ENCODE data around the gene EEFSEC. TPM values are rescaled to one million over a fixed set of nuclear protein-coding genes. Genes with fewer than 3 reads are reported as not detected.

Gene EEFSEC
- polyA plus RNA-seq, 1 experiment = 6.8 TPM

DNA sequence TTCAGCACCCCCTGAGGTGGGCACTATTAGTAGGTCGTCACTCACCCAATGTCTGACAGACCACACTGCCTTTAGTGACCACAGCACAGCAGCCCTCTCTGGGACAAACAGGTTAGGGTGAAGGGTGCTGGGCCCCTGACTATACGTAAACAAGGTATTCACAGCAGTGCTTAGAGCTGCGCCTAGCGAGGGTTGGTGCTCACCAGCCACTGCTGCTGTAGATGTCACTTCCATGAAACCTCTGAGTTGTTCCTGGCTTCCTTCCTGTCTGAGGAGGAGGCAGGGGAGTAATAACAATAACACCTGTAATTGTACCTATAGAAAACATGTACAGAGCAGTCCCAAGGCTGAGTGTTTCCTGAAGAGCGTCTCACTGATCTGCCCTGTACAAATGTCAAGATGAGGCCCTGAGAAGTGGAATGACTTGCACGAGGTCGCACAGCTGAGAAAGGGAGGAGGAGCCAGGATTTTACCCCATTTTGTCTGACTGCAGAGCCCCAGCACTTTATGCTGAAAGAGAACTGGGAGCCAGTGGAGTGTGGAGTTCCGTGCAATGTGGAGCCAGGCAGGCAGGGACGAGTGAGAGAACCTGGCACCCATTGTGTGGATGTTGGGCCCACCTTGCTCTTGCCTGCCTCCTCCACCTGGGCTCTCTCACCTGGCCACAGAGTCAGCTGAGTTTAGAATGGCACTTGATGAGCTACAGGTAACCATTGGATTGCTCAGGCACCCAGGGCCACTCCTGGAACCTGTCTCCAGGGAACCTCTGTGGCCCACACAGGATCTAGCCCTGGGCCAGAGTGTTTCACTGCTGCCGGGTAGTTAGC lies 219.6 kb downstream of the EEFSEC start:
- no peak for DNase-seq (ENCODE audit: low read depth, low spot score)
- no peak overlapping the region for H3K27ac ChIP-seq (ENCODE audit: low read depth, low read length)
- ChIA-PET POLR2A (no interaction called here), CTCF (interaction anchor here (1.2 kb wide), 1 partner anchor 202 kb away, joined by 3 read pairs; no protein-coding TSS in a partner anchor)
- TF ChIP-seq, protein P1, sequence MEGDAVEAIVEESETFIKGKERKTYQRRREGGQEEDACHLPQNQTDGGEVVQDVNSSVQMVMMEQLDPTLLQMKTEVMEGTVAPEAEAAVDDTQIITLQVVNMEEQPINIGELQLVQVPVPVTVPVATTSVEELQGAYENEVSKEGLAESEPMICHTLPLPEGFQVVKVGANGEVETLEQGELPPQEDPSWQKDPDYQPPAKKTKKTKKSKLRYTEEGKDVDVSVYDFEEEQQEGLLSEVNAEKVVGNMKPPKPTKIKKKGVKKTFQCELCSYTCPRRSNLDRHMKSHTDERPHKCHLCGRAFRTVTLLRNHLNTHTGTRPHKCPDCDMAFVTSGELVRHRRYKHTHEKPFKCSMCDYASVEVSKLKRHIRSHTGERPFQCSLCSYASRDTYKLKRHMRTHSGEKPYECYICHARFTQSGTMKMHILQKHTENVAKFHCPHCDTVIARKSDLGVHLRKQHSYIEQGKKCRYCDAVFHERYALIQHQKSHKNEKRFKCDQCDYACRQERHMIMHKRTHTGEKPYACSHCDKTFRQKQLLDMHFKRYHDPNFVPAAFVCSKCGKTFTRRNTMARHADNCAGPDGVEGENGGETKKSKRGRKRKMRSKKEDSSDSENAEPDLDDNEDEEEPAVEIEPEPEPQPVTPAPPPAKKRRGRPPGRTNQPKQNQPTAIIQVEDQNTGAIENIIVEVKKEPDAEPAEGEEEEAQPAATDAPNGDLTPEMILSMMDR (IDR thresholded peaks at IDR 0.05; ENCODE audit: low read depth, low read length) = no peak
- no peak overlapping the region for H3K4me3 ChIP-seq (ENCODE audit: low read depth, low read length)
- H3K9me3 ChIP-seq (ENCODE audit: control insufficient read depth, insufficient read depth, low read length) = no peaks in the 10 kb centered on the region
- H3K27me3 ChIP-seq (ENCODE audit: control insufficient read depth, insufficient read depth, low read length) = no peaks in the 10 kb centered on the region

GRCh38 chr3:128374746-128375445 lies 221.6 kb downstream of the EEFSEC start:
- ChIA-PET CTCF (no interaction called here), POLR2A (no interaction called here)
- no peak for DNase-seq (ENCODE audit: low read depth, low spot score)
- TF ChIP-seq, protein P1 (IDR thresholded peaks at IDR 0.05; ENCODE audit: low read depth, low read length) = no peak
- Histone ChIP-seq H3K27me3 (ENCODE audit: control insufficient read depth, insufficient read depth, low read length) (no peaks in the 10 kb centered on the region), H3K4me3 (ENCODE audit: low read depth, low read length) (no peak overlapping the region), H3K9me3 (ENCODE audit: control insufficient read depth, insufficient read depth, low read length) (no peaks in the 10 kb centered on the region), H3K27ac (ENCODE audit: low read depth, low read length) (no peak overlapping the region)

GRCh38 chr3:128376516-128376915 lies 223.2 kb downstream of the EEFSEC start:
- TF ChIP-seq, protein P1 (IDR thresholded peaks at IDR 0.05; ENCODE audit: low read depth, low read length) = no peak
- Histone ChIP-seq H3K9me3 (ENCODE audit: control insufficient read depth, insufficient read depth, low read length) (no peaks in the 10 kb centered on the region), H3K27ac (ENCODE audit: low read depth, low read length) (no peak overlapping the region), H3K27me3 (ENCODE audit: control insufficient read depth, insufficient read depth, low read length) (no peaks in the 10 kb centered on the region), H3K4me3 (ENCODE audit: low read depth, low read length) (no peak overlapping the region)
- DNase-seq (ENCODE audit: low read depth, low spot score) = no peak
- CTCF ChIA-PET = no interaction called here
- POLR2A ChIA-PET = no interaction called here

DNA sequence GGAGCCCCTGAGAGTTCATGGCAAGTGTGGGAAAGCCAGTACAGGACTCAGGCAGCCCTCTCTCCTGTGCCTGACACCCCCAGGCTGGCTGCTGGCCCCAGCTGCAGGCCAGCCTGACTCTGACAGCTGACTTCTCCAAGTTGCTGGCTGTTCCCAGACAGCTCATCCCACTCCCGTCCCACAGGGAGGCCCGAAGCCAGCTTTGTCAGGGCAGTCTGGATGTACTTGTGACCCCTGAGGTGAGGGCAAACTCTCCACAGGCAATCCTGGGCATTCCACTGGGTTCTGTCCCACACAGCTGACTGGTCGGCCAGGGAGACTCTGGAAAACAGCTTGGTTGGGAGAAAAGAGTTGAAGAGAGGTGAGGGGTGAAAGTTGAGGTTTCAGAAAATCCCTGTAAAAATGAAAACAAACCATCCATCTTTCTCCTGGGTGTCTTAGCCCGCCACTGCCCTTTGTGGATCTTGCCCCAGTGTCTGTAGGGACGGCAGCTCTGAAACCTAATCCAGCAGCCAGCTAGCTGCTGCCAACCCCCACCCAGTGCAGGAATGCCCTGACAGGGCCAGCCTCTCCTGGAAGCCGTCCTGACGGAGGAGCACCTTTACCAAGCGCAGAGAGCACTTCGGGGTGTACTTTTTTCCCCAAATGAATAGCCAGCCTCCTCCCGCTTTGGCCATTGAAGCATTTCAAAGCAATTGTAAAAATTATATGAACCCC lies 225.5 kb downstream of the EEFSEC start:
- ChIA-PET POLR2A (interaction anchor here (1.0 to 1.2 kb wide), 2 partner anchors 17 to 18 kb away, joined by 3 to 4 read pairs; no protein-coding TSS in a partner anchor), CTCF (interaction anchor here (0.8 kb wide), 1 partner anchor 9 kb away, joined by 3 read pairs; no protein-coding TSS in a partner anchor)
- peak overlapping the region; percentile 32 for H3K27ac ChIP-seq (ENCODE audit: low read depth, low read length)
- H3K4me3 ChIP-seq (ENCODE audit: low read depth, low read length) = no peak overlapping the region
- DNase-seq (ENCODE audit: low read depth, low spot score) = peak; percentile 52
- no peaks in the 10 kb centered on the region for H3K27me3 ChIP-seq (ENCODE audit: control insufficient read depth, insufficient read depth, low read length)
- H3K9me3 ChIP-seq (ENCODE audit: control insufficient read depth, insufficient read depth, low read length) = no peaks in the 10 kb centered on the region; the same call in 1 of the 2 replicates
- TF ChIP-seq, protein P1 (IDR thresholded peaks at IDR 0.05; ENCODE audit: low read depth, low read length) = no peak

Measured in AG04450 (cell line).